SIG-M5 treated with dmso at 0.1 percent for 504 hours (cell line): Measurements from ENCODE around the gene ULBP1.
"Not testable (repeated sequence)": the region's sequence is repeated elsewhere in the genome, so short reads cannot be mapped to it uniquely, and the experiment has no call there.

Experiments used
- DNase-seq: peaks from one replicate; lab custom pipeline; 2025; ENCODE audit not compliant: unreplicated experiment; lab: John Stamatoyannopoulos, UW

ULBP1 gene

DNA sequence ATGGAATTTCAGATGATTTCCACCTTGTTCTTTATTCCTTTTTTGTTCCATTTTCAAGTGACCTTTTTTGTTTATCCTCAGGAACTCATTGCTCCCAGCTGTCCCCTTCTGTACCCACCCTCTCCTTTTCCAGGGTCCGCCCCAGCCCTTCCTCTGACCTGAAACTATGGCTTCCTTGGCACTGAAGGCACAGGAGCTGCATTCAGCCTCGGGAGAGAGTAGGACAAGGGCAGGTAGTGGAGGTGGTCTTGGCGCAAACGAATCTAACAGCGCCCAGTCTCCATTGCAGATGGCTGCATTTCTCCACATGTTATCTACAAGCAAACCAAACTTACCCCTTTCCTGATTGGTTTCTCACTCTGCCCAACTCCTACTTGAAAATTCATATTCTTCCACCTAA, 30.7 kb upstream of the ULBP1 start:
- no peak for DNase-seq

DNA sequence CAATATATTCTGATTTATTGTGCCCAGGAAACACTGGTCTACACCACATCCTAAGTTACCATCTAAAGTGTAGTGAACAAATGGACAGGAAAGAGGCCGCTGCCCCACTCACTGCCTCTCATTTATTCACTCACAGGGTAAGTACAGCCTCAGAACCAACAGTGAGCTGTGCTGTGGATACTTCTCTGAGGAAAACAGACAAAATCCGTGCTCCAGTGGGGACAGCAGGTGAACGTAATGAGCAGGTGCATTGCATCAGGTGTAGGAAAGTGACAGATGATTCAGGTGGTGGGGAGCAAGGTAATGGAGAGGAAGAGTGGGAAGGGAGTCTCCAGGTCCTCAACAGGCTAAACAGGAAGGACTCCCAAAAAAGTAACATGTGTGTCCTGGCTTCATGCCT, 30.3 kb upstream of the ULBP1 start:
- no peak for DNase-seq

DNA sequence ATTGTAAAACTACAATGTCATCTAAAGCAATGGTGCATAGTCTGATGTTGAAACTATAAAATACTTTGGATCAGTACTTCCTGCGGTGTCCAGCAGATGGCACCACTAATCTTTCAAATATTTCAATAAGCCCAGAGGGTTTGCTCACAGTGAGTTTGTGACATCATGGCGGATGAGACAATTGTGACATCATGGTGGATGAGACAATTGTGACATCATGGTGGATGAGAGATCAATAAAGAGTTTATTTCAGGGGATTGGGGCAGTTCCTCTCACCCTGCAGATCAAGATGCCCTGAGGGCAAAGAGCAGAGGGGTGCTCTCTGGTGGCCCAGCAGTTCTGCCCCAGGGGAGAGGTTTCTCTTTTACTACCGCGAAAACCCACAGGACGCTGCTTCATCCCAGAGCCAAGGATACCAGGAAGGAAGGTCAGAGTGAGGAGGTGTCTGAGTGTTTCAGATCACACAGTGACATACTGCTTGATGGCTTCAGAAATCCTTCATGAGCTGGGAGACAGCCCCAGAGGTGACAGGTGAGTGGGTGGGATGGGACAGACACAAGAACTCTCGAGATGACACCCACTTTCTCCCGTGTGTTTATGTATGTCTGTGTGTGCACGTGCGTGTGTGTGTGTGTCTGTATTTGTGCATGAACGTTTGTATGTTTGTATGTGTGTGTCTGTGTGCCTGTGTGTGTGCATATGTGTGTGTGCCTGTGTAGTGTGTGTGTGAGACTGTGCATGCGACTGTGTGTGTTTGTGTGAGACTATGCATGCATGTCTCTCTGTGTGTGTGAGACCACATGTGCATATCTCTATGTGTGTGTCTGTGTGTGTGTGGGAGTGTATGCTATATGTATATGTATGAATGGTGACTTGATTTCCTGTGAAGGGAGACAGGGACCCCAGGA, 29.2 kb upstream of the ULBP1 start:
- DNase-seq: peak; percentile 64

DNA sequence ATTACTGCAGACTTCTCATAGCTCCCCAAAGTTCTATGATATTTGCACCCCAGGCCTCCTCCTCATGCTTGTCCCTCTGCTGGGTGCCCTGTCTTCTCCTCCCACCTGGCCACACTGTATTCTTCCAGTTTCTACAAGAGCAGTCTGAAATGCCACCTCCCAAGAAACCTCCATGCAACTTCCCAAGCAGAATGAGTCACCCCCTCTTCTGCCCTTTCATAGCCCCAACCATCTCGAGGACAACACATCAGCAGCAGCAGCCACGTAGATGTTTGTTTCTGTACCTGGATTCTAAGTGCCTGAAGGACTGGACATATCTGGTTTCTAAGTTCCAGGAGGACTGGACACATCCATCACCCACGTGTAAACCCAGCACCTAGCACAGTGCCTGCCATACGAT, 28.5 kb upstream of the ULBP1 start:
- no peak for DNase-seq

DNA sequence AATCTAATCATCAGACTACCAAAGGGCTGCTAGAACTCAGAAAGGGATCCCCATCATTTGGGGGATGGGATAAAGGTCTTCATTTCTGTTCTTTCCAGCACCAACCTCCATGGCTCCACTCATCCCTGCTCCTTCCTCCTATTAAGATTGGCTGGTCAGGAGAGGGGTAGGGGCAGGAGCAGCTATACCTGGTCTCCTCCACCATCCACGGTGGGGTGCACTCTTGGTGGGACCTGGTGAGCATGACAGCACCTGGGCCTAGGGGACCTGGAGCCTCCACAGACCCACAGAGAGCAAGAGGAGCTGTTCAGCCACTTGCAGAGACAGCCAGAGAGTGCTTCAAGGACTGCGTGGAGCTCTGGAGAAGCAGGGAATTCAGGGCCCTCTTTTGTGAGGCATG, 28.1 kb upstream of the ULBP1 start:
- DNase-seq: no peak

DNA sequence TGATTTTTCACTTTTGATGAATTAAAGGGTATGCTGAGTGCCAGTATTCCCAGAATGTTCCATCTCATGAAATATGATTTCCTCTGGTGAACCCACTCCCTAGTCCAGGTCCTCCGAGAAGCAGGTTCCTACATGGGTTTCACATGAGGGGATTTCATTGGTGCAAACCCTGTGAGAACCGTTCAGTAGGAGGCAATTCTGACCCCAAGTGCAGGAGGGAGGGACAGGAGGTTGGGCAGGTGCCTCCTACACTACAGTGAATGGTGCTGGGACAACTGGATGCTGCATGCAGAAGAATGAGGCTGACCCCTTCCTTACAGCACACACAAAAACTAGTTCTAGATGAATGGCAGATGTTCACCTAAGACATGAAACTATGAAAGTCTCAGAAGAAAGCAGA, 27.0 kb upstream of the ULBP1 start:
- DNase-seq: no peak

DNA sequence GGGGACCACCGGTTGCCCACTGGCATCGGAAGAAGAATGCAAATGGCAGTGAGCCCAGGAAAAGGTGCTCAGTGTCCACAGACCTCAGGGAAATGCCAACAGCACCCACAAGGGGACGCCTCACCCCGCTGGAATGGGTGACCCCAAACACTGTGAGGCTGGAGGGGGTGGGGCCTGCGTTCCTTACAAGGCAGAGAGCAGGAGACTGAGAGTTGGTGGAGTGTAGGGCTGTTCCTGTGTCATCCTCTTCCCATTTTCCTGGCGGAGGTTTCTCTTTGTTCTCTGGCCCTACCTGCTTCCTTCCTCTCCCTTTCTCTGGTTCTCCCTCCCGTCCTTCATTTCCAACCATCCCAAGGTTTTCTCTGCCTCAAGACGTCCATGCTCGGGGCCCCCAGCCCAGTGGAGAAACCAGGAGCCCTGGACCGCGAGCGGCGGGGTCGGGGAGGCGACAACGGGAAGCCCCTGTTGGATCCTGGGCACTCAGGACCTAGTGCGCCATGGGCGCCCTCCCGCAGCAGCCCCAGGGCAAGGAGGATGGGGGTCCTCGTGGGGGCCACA, 25.7 kb upstream of the ULBP1 start:
- DNase-seq: not testable (repeated sequence)

DNA sequence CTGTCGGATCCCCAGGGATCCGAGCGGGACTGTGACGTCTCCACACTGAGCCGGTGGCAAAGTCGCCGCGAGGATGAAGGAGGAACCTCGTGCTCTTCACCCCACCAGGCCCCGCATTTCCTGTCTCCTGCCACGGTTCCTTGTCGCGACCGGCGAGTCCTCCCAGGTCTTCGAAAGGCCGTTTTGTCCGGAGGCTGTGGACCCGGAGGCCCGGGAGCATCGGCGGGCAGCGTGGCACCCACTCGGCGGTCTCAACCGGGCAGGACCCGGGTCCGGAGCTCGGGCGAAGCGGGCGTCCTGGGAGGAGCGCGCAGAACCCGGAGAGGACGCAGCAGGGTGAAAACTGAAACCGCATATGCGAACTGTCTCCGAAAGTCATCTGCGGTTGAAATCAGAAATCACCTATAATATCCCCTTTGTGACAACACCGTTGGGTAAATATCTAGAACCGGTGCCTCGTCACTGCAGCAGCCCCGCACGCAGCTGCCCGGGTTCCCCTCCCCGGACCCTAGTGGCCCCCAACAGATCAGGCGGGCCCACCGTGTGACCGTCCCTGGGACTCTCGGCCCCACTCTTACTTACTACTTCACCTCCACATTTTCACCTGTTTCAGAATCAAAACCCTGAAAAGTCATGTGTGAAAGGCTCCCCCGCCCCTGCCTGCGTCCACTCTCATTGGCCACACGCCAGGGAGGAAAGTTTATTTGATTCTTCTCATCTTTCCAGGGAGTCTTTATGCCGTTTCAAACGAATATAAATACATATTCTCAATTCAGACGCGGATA, 25.0 kb upstream of the ULBP1 start:
- no peak for DNase-seq

DNA sequence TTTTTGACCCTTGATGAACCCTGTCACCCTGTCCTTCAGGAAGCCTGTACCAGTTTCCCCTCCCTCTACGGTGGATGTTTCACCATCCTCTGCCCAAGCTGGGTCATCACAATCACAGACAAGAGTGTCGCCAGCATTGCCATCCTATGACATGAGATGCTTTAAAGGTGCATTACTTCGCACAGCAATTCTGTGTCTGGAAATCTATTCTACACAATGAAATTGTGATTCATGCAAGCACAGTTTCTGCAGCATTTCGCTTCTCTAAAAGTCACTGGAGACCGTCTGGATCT, 24.4 kb upstream of the ULBP1 start:
- no peak for DNase-seq

DNA sequence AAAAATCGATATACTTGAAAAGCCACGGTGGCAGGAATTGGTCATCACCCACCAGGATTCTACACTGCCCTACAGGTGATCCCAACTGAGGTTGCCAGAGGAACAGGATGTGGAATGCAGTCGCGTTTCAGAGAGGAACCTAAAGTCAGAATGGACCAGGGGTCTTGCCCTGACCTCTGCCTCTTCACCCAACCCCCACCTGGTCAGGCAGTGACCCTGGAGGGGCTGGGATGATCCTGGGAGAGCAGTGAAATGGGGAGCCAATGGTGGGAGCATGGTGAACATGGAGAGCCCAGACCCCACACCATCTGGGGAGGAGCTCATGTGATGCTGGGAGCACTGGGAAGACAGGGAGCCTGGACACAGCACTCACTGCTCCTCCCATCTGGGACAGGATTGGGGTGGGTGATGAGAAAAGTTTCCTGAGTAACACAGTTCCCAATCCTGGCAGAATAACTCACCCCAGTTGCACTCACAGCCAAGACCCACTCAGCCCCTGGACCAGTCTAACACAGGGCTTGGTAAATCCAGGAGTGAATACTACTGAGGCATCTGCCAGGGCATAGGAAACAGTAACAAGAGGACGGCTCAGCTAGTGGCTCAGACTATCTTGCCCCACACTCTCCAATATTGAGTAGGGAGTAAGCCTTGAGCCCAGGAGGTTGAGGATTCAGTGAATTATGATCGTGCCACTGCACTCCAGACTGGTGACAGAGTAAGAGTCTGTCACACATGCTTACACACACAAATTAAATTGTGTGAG, 23.7 kb upstream of the ULBP1 start:
- DNase-seq: no peak

DNA sequence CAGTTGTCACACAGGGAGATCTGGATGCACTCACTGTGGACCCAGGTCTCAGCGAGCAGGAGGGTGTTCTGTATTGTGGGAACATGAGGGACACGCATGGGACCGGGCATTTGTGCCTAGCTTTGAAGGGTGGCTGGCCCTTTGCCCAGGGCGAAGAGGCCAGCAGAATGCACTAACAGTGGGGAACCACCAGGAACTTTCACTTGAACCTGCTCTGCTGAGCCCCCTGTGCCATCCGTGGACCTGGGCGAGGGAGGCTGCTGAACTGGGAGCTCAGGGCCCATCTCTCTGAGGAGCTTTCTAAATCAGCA, 23.1 kb upstream of the ULBP1 start:
- DNase-seq: no peak

DNA sequence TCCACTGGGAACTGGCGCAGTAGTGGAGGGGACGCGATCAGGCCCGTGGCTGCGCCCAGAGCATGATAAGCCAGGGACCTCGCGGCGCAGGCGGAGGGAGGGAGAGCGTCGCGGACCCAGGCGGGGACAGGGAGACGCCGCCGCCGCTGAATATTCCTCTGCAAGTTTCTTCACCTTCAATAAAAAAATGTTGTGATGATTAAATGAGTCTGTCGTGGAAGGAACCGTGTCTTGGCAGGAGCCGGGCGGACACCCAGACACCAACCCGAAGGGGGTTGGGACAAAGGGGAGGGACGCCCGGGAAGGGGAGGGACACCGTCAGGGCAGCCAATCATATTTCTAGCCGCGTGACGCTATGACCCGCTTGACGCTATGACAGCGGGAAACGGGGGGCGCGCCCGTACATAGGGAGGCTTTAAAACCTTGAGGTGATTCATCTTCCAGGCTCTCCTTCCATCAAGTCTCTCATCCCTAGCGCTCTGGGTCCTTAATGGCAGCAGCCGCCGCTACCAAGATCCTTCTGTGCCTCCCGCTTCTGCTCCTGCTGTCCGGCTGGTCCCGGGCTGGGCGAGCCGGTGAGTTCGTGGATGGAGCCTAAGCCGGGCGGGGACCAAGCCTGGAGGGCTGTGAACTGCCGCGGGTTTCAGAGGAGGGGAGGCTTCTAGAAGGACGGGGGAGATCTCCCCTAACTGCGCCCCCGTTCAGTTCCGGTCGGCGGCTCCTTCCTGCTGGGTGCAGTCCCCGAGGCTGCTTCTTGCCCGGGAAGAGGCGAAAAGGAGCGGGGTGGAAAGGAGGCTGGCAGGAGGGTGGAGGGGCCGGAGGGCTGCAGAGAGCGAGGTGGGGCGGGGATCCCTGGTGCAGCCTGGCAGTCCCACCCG, 21.9 kb upstream of the ULBP1 start, which contains the start of gene ULBP2:
TSS of gene ULBP2 (plus strand) at position 432 of the 878 bp plus-strand sequence. CDS start at position 491, 59 bp downstream.
- DNase-seq: peak; percentile 76

DNA sequence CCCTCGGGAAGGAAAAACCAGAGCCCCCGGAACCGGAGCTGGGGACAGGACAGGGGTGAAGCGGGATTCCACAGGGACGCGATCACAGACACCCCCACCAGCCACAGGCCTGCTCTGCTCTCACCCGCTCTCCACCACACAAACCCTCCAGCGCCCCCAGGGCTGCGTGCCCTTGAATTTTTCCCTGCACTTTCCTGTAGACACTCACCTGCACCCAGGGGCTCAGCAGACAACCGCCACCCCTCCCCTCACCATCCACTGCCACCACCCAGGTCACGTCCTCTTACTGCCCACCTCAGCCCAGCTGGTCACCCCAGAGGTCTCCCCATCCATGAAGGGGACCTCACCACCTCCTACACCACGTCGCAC, 21.3 kb upstream of the ULBP1 start:
- no peak for DNase-seq

DNA sequence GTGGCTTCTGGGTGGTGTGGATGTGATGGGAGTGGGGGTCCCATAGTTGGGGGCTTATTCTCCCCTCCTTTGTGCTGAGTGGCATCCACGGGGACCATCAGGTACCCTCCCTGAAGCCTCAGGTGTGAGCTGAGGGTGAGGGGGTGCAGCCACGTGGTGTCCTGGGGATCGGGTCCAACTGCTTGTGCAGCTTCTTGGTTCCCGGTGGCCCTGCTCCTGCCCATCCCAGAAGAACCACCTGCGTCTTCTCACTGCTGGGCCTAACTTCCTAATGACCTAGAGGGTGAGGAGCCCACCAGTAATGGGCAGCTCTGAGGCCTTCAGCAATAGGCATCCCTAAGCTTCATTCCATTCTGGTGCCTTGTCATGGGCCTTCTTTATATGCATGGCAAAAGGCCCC, 20.4 kb upstream of the ULBP1 start:
- DNase-seq: not testable (repeated sequence)

DNA sequence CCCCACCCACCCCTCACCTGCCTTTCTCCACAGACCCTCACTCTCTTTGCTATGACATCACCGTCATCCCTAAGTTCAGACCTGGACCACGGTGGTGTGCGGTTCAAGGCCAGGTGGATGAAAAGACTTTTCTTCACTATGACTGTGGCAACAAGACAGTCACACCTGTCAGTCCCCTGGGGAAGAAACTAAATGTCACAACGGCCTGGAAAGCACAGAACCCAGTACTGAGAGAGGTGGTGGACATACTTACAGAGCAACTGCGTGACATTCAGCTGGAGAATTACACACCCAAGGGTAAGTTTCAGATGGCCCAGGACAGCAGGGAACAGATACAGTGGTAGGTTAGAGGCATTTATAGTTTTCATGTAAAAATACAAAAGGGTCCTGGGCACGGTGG, 18.5 kb upstream of the ULBP1 start:
- not testable (repeated sequence) for DNase-seq

DNA sequence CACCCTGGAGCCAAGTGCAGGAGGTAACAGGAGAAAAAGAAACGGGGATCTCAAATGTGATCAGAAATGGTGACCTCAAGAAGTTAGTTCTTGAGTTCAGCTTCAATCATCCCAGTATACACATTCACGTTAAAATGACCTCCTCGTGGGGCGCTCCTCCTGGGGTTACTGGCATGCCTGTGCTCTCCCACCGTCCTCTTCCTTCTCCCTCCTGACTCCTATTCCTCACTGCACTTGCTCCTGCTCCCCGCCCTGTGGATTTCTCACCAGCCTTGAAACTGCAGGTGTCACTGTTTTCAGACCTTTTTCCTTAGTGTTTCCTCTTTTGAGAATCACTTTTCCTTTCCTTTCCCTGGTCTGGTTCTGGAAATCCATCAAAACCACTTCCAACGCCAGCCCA, 17.1 kb upstream of the ULBP1 start:
- not testable (repeated sequence) for DNase-seq

DNA sequence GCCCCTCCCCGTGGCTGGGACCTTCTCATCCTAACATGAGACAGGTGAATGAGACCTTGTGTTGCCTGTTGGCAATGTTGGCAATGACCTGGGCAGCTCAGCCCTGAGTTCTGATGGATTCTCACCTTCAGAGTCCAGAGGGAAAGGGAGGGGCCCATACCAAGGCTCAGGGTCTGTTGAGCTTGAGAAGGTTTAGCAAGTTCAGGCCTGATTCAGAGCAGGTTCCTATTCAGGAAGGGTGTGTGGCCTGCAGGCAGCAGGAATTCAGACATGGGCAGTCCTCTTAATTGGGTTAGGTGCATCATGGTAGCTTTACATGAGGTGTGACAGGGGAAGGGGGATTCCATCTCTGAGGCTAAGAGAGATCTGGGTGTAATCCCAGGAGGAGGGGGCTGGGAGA, 16.2 kb upstream of the ULBP1 start:
- not testable (repeated sequence) for DNase-seq

DNA sequence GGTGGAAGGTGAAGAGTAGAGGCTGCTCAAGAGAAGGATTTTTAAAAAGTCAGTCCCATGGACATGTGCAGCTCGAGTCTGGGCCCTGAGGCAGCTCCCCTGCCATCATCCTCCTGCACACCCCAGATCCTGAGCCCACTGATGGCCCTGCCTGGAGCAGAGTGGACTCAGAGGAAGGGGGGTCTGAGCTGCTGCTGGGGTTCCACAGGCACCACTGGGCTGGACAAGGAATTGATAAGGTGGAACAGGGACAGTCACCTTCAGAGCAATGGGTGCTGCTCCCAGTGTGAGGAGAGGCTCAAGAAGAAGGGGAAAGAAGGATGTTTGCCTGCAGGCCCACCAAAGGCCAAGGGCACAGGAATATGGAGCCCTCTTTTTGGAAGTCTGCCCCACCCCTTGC, 15.7 kb upstream of the ULBP1 start:
- DNase-seq: no peak

DNA sequence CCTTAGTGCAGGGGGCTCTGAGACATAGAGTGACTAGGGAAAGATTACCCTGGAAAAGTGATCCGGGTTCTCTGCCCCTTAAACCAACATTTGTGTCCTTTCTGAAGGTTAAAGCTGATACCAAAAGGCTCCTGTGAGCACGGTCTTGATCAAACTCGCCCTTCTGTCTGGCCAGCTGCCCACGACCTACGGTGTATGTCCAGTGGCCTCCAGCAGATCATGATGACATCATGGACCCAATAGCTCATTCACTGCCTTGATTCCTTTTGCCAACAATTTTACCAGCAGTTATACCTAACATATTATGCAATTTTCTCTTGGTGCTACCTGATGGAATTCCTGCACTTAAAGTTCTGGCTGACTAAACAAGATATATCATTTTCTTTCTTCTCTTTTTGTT, 15.1 kb upstream of the ULBP1 start:
- no peak for DNase-seq

DNA sequence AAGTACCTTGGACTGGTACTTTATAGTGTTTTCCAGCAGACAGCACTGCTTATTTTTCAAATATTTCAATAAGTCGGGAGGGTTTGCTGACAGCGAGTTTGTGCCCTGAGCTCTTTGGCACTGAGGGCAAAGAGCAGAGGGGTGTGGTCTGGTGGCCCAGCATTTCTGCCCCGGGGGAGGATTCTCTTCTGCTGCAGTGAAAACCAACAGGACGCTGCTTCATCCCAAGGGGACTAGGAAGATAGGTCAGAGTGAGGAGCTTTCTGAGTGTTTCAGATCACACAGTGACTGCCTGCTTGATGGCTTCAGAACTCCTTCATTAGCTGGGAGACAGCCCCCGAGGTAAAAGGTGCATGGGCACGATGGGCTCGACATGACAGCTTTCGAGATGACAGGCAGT, 13.3 kb upstream of the ULBP1 start:
- DNase-seq: no peak

DNA sequence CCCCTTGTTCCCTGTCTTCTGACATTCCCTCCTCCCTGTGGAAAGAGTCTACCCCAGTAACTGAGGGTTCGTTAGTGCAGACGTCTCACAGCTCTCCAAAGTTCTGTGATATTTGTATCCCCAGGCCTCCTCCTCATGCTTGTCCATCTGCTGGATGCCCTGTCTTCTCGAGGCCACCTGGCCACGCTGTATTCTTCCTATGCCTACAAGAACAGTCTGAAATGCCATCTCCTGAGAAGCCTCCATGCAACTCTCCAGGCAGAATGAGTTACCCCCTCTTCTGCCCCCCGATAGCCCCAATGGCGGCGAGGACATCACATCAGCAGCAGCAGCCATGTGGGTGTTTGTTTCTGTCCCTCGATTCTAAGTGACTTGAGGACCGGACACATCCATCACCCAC, 12.6 kb upstream of the ULBP1 start:
- no peak for DNase-seq
